Stimulated activated CD4-positive, alpha-beta T cell treated with anti-CD3 and anti-CD28 coated beads, Interleukin-2, amount 100 ng/mL, for 48 hours (primary cell): ENCODE data around the gene HOXA7.

Source experiments
- DNase-seq, 2 donors: peaks; one replicate each; pipeline ENCODE4 v3.0.0-alpha.2; 2020

The HOXA7 gene

GRCh38 chr7:27158436-27159265 is 2.2 kb upstream of the HOXA7 start:
- no peak for DNase-seq

- no peak for DNase-seq
Measured at GRCh38 chr7:27157702-27158431, 1.4 kb upstream of the HOXA7 start.

GRCh38 chr7:27156916-27157701 is 634 bp upstream of the HOXA7 start:
- DNase-seq = no peak

- DNase-seq = no peak
Measured at GRCh38 chr7:27155816-27156507, 513 bp downstream of the HOXA7 start.

GRCh38 chr7:27154901-27155815 is 1.3 kb downstream of the HOXA7 start:
- no peak for DNase-seq

GRCh38 chr7:27154369-27154768 is 2.1 kb downstream of the HOXA7 start:
- DNase-seq = no peak

- DNase-seq = no peak
Measured at GRCh38 chr7:27153526-27153925, 2.9 kb downstream of the HOXA7 start.

- no peak for DNase-seq
Measured at GRCh38 chr7:27152816-27153442, 3.5 kb downstream of the HOXA7 start.

GRCh38 chr7:27151931-27152815 is 4.3 kb downstream of the HOXA7 start, which contains the start of gene HOXA3:
Gene HOXA3 (minus strand): TSS chr7:27152583. CDS start chr7:27110640, 41,943 bp downstream.
- no peak for DNase-seq

- no peak for DNase-seq
Measured at GRCh38 chr7:27151341-27151930, 5.0 kb downstream of the HOXA7 start.

- peak; percentile 62 to 63 for DNase-seq
Measured at GRCh38 chr7:27150568-27151340, 5.7 kb downstream of the HOXA7 start.

- DNase-seq = no peak
Measured at GRCh38 chr7:27149842-27150567, 6.5 kb downstream of the HOXA7 start.

- no peak for DNase-seq
Measured at GRCh38 chr7:27148756-27149641, 7.5 kb downstream of the HOXA7 start.

GRCh38 chr7:27148031-27148755 is 8.3 kb downstream of the HOXA7 start:
- DNase-seq = no peak

GRCh38 chr7:27147199-27148030 is 9.1 kb downstream of the HOXA7 start, which contains the start of gene HOXA6:
Gene HOXA6 (minus strand): TSS chr7:27147774. CDS start chr7:27147749, 25 bp downstream.
- DNase-seq = no peak
